ENCODE measurements around the gene ARHGEF28.

- TF ChIP-seq CTCF (IDR thresholded peaks at IDR 0.05) (peak; percentile 89 to 95 (median 90)), POLR2A (IDR thresholded peaks at IDR 0.05) (no peak)
Measured at GRCh38 chr5:73591102-73591695, 34.8 kb upstream of the ARHGEF28 start.

Measured in right lobe of liver (tissue), 4 donors.